Stimulated activated CD4-positive, alpha-beta T cell treated with anti-CD3 and anti-CD28 coated beads, Interleukin-4, amount 100 ng/mL, for 4 hours (primary cell): ENCODE results near the gene OR6K6.

Experiments
- DNase-seq, 2 experiments: peaks; one replicate each; pipeline ENCODE4 v3.0.0-alpha.2; 2020

Gene OR6K6

GRCh38 chr1:158803678-158804077, 49.2 kb downstream of the OR6K6 start:
- DNase-seq: no peak
